Fibroblast of skin of right quadriceps (primary cell): ENCODE results near the gene PSMB7.

Source experiments
- DNase-seq: peaks from one replicate; pipeline ENCODE4 v3.0.0-alpha.2; 2013

Gene PSMB7

DNA sequence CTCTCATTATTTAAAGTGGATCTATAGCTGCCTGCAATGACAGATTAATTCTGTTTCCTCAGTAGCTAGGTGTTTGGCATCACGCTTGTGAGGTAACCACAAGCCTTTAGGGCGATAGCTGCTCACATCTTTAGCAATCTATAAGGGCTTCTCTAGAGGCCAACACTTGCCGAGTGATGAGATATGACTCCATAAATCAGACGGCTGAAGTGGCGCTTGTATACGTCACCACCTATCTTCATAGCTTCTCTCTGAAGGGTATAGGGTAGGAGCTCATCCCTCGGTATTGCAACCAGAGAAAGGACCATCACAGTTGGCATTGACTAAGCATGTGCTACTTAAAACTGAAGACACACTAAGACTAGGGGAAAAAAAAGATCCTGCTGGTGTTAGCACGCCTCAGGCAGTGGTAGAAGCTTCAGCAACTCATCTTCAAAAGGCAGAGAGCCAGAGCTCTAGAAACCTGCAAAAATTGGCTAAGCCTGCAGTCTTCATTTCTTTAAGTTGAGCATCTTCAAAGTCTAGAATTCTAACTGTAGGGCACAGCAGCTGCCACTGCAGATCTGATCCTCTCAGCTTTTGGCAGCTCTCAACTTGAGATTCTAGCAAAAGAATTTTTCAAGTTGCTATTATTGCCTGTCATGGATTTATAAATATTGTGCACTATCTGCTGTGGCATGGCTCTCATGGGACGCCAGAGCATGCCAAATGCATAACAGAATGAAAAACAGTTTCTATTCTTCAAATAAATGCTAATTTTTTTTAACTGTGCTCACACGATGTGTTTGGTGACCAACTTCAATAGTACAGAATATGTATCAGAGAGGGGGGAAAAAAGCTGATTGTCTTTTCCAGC, 37.5 kb downstream of the PSMB7 start:
- no peak for DNase-seq

DNA sequence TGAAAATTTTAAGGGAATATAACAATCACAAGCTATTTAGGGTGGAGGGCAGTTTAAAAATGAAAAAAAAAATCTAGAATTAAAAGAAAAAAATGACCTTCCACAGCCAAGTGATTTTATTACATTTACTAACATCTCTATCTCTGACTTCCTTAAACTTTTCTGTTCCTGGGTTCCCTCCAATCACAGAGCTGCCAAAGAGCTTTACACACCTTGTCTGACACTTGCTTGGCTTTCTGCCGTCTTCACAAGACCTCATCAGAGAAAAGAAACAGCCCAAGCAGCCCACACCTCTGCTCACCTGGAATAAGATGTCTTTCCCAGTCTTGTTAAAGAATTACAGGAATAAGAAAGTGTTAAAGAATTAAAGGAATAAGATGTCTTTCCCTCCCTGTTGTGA, 38.9 kb downstream of the PSMB7 start:
- no peak for DNase-seq

DNA sequence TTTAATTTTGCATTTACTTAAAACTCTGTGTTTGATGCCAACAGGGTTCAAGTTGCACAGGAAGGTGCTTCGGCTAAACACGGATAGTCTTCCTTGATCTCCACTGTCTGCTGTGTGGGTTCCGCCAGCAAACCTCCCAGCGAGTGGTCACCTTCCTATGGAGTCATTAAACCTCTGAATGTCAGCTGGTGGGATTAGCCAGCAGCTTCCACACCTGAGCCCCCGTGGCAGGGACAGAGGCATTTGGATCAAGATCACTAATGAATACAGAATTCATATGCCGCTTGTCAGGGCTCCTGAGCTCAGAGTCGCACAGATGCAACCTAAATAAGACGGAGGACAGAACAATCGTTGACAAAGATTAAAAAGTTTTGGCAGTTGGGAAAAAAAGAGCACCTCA, 39.5 kb downstream of the PSMB7 start:
- DNase-seq, result no peak

DNA sequence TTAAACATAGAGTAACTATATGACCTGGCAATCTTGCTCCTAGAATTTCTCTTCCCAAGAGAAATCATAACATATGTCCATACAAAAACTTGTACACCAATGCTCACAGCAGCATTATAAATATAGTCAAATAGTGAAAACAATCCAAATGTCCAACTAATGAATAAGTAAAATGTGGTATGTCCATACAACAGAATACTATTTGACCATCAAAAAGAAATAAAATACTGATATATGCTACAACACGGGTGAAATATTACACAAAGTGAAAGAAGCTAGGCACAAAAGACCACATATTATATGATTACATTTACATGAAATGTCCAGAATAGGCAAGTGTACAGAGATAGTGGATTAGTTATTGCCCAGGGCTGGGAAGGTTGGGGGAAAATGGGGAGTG, 41.4 kb downstream of the PSMB7 start:
- DNase-seq, result no peak

DNA sequence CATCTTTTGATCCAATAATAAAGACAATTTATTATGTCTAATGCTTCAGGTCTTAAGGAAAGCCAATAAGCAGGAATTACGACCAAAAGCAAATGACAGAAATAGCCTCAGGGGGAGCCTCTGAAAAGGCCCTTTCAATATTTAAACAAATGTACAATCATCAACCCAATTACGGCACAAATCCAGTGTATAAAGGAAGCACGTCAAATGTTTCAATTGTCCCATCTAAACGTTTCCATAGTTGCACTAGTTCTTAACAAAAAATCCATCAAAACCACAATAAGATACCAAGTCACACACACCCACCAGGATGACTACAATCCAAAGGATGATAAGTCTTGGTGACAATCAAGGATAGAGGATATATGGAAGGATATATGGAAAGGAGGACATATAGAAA, 41.9 kb downstream of the PSMB7 start:
- DNase-seq, result no peak

DNA sequence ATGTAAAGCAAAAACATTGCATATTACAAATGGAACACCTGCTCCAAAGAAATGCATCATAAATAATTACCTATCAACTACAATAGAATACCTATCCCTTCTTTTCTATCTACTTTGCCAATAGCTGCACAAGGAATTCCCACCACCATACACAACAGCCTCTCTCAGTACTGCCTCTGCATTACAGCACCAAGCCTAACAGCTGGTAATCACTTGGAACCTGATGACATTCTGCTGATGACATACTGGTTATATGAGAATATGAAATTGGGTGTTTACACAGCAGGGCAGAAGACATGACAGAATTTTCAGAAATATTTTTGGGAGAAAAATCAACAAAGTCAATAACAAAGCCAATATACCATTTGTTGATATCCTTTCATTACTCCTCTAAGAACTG, 43.2 kb downstream of the PSMB7 start:
- no peak for DNase-seq

DNA sequence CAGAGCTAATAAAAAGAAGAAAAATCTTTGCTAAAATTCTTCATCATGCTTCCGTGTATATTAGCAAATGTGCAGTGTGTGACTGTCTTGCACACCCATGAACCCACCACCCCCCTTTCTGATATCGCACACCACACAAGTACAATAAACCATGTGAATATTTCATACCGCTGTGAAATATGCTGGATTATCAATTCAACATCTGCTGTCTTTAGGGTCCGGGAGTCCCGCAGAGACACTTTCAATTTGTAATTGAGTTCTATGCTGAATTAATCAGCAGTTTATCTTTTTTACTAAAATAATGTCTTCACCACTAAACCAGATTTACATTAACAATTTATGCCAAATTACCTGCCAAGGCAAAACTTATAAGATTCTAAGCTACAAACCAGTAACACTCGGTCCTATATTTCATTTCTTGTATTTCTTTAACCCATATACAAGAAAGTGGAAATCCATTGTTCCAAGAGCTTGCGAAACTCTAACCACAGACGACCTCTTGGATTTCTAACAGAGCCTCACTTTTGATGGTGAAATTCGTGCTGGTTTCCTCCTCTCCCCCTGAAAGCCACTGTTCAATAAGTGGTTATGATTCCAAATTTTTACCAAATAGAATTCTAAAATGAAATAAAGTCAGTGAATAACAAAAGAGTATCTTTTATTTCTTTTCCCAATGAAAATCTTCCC, 44.2 kb downstream of the PSMB7 start:
- DNase-seq, result peak; percentile 39

DNA sequence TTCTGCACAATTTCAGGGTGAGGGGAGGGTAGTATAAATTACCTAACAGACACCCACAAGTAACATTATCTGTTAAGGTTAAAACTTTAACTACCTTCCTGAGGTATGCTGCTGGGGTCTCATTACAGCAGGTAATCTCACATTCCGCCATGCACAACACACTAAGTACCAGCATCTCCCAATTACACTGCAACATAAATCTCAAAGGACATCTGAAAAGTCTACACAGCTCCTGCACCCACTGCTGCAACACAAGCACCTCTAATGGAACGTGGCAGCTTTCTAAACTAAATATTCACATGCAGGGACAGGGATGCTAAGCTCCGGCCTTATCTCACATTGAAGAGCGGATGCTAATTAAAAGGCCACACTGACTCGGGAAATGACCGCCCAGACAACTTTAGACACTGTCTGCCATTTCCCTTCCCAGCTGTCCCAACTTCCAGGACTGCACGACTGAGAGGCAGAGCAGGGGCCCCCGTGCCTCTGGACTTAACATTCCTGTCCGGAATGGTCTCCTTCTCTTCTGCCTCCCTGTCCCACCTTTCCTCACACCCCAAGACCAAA, 45.9 kb downstream of the PSMB7 start:
- DNase-seq, result no peak

DNA sequence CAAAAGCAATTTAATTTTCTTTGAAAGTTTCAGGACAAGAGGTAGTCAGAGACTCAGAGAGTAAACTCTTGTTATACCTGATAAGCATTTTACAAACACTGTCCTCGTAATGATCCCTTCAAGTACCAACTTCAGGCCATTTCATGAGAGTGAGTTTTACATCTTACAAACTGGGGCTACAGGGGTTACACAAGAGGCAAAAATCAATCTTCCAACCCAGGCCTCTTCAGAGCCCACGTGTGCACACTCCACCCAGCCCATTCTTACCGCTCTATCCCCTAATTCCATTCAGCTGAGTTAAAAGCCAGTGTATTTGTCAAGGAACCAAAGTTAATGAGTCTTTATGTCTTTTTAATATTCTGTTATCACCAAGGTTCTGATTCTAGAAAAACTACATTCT, 46.5 kb downstream of the PSMB7 start:
- DNase-seq, result no peak

DNA sequence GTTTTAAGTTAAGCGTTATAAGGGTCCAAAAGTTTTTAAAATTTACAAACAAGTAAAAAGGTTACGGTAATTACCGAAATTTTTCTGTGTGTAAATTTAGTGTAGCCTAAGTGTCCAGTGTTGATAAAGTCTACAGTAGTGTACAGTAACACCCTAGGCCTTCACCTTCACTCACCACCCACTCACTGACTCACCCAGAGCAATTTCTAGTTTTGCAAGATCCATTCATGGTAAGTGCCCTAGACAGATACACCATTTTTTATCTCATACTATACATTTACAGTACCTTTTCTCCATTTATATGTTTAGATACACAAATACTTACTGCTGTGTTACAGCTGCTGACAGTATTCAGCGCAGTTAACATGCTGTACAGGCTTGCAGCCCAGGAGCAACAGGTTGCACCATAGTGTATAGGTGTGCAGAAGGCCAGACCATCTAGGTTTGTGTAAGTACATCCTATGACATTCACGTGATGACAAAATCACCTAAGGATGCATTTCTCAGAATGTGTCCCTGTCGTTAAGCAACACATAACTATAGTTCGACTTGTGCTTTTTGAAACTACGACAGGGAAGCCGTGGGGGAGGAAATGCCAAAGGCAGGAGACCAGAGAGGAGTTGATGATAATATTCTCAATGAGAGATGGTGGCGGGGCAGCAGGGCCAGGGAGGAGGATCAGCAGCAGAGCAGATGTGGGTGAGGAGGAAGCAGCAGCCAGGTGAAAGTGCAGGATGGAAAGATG, 48.6 kb downstream of the PSMB7 start:
- peak; percentile 46 for DNase-seq

DNA sequence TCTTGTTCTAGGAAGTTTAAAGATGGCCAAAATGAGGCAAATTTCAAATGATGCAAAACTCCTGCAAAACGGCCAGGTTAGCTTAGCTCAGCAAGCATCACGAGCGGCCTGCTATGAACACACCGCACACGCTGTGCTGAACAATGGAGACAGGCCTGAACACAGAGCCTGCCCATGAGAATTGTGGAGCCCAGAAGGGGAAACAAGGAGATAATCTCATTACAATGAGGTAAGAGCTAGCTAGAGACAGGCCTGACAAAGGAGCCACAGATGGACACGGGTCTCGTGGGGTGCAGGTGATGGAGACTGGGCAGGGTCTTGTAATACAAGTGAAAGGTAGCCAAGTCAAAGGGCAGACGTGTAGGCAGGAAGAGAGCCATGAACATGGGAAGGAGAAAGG, 50.2 kb downstream of the PSMB7 start:
- no peak for DNase-seq

DNA sequence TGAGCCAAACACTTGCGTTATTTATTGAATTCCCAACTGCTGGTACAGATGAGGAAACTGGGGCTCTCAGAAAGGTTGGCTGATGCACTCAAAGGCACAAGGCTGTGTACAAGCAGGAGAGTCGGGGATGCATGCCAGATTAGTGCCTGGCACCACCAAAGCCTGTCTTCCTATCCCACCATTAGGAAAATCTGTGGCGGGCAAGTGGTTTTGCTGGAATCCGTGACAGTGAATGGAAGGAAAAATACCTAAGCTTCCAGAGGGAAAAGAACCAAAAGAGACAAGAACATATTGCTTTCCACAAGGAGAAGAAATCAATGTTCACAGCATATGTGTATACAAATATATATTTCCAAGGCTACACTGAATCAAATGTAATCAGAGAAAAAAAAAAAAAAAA, 51.1 kb downstream of the PSMB7 start:
- DNase-seq, result no peak

DNA sequence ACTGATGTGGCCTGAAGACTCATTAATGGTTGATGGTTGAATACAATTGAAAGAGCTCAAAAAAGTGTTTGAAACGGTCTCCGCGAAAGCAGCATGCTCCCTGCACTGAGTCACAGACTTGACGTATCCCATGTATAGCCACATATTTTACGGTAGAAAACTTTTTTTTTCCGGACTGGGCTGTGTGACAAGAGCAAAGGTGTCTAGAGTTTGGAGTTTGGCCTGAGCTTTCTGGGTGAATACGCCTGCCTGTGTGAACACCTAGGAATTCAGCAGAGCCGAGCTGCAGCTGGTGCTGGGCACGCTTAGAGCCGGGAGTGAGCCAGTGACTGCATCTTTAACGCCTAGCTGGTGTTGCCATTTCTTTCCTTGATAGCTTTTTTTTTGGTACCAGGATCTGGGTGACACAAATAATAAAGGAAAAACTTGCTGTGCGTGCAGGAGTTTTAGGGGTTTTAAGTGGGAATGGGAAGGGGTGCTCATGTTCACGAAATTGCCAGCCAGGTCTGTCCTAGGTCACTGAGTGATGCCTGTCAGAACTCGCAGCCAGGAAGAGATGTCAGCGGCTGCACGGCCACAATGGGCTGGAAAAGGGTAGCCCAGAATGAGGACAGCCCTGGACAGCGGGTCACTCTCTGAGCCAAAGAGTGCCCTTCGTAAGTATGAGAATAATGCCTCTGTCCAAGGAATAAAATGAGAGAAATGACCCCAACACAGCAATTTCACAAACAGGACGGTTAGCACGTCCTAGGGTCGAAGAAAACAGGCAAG, 51.7 kb downstream of the PSMB7 start:
- DNase-seq, result no peak

DNA sequence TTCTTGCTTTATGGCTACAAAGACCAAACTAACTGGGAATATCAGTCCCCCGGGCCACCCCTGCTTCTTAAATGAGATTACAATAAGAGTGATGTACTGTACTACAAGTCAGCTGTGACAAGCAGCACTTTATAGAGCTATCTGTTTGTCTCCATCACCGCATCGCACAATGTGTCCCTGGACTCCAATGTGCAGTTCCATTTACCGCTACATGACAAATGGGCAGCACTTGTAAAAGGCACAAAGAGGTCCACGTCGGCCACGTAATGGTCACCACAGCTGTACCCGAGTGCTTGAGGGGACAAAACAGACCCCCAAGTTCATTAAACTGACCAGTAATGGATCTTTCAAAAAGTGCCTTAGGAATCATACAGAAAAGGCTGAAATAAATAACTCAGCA, 54.1 kb downstream of the PSMB7 start:
- no peak for DNase-seq

DNA sequence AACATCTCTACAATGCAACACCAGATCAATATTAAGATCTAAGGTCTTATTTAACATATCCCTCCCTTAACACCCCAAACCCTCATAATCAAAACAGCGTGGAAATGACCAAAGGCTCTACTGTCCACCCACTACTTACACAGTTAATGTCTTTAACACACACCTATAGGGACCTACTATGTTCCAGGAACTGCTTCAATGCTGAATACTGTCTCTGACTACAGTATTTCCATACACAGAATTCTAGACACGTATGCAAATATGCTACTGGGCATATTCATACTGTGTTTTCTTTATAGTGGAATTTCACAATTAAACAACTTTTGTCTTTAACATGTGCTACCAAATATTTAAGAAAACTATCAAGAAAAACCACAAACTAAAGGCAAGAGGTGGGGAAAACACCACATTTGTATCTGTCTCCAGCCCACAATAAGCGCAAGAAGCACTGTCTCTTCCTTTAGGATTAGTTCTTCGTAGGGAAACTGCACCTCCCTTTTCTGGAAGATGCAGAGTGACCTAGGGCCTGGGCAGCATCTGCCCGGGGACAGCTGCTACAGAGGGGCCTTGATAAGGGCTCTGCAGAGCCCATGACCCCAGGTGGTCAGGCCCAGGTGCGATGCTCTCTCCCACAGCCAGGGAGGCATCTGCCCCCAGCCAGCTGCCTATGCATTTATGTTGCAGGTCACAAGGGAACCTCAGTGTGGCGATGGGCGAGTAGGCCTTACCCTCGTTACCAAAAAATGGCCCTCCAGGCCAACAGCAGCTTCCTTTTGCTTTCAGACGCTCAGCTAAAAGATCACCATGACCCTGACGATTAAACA, 55.2 kb downstream of the PSMB7 start:
- DNase-seq, result no peak

DNA sequence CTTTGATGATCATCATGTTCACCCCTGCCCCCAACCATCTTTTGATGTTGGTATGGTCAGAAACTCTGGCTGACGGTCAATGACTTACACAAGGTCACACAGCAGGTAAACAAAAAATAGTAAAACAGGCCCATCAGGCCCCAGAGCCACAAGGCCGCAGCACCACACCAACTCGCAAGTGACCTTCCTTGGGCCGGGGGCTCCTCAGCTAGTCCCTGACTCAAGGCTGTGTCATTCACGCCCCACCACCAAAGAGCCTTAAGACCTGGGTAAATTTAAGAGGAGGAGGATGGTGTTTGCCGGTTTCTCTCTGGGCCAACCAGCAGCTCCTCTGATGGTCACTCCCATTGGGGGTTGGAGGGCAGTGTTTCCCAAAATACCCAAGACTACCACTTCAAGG, 55.8 kb downstream of the PSMB7 start:
- no peak for DNase-seq

DNA sequence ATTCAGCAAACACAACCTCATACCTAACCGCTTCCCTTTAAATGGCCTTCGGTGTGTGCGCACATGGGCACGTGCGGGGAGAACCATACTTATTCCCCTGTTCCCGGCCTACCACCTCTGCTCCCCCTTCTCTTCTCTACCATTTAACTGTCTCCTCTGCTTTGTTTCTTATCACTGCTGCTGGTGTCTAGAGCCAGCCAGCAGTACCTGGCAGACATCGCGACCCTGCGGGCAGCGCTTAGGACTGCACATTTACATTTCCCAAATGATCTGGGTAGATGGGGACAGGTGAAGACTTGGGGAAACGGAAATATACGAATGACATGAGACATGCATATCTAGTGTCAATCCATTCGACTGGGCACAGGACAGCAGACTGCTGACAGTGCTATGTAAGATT, 56.6 kb downstream of the PSMB7 start:
- no peak for DNase-seq

DNA sequence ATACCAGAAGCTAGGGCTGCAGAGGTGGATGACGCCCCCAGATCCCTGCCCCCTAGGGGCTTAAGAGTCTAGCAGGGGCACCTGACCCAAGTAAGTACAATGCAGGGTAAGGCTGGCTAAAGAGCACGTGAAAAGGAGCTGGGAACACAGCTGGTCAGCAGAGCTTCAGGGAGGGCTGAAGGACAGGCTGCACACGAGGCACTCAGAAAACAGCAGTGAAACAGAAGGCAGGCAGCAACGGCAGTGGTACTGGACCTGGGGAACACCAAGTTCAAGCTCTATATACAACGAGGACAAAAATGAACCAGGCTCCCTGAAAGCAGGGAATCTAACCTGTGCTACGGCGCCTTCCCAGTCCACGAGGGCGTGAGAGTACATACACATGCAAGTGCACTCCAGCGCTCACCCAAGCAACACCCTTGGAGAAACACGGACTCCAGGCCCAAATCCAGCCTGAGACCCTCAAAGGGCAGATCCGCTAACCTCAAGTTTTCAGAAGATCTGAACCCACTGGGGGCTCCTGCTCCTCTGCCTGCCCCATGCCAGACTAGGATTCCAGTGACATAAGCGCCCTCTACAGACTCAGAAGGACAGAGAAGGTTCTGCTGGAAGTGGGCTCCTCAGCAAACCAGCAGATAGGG, 57.4 kb downstream of the PSMB7 start:
- DNase-seq, result no peak

DNA sequence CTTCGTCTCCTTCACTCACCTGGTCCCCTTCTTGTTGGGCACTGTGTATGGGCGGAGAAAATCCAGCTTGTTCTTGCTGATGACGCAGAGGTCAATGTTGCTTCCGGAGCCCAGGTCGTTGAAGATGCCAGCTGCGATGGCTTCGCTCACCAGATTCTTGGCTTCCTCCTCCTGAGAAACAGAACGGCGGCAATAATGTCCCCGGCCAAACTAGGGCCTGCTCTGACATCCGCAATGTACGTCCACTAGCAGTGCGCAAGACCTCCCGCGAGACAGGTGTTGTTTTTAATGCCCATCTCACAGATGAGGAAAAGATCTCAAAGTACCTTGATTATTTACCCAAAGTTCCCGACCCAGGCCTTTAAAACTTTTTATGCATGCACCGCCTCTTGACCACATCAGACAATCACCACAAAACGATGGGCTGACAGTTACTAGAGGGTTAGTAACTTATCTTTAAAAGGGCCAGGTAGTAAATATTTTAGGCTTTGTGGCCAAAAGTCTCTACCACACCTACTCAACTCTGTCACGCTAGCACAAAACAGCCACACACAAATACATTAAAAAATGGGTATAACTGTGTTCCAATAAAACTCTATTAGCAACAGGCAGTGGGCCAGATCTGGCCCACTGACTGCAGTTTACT, 58.4 kb downstream of the PSMB7 start:
- no peak for DNase-seq

DNA sequence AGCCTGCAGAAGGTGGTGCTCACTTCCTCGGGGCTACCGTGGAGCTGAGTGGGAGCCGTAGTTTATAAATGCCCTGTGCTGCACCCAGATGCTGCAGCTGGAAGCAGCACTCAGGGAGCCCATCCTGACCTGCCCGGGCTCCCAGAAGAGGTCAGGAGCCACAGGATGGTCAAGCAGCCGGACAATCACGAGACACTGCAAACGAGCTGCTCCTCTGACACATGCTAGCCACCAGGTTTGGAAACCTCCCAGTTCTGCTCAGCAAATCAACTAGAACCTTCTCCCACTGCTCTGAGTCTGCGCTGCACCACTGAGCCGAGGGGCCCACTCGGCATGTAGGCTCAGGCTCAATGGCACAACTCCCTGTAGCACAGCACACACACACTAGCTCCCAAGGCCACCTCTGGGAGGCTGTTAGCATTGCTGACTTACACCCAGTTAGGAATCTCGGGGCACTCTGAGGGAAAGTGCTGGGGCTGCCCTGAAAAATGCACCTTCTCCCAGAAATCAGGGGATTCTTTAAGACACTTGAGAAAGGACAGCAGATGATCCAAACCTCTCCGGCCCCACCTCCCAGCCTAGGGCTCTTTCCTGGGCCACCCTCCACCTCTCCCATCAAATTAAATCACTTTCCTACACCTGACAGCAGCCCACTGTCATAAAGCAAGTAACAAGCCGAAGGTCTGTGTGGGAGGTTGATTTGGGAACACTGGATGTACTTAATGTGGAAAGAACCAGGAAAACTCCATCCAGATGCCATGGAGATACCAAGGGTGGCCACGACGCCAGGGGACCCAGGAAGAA, 59.1 kb downstream of the PSMB7 start:
- no peak for DNase-seq
